HEK293T (cell line): ENCODE results near the gene CRIM1.

Experiments used
- ARNT ChIP-seq: fragments of 450-650 bp; IDR thresholded peaks from 2 replicates; pipeline ENCODE4 v1.6.1; 2017; ENCODE audit warnings: mild to moderate bottlenecking
- BHLHE40 ChIP-seq: fragments of 450-650 bp; IDR thresholded peaks from 2 replicates; pipeline ENCODE4 v1.6.1; 2016; ENCODE audit warnings: mild to moderate bottlenecking, moderate library complexity, borderline replicate concordance
- CTBP1 ChIP-seq: fragments of 450-650 bp; IDR thresholded peaks from 2 replicates; pipeline ENCODE4 v1.6.1; 2016; ENCODE audit warnings: borderline replicate concordance
- FOXA1 ChIP-seq: fragments of 450-650 bp; IDR thresholded peaks from 2 replicates; pipeline ENCODE4 v1.6.1; 2016; ENCODE audit warnings: mild to moderate bottlenecking
- FOXK2 ChIP-seq: fragments of 450-650 bp; IDR thresholded peaks from 2 replicates; pipeline ENCODE4 v1.6.1; 2016; ENCODE audit warnings: mild to moderate bottlenecking
- NFRKB ChIP-seq: fragments of 450-650 bp; IDR thresholded peaks from 2 replicates; pipeline ENCODE4 v1.6.1; 2016; ENCODE audit warnings: mild to moderate bottlenecking, moderate library complexity
- SP1 ChIP-seq: fragments of 450-650 bp; IDR thresholded peaks from 2 replicates; pipeline ENCODE4 v1.6.1; 2017
- ZNF384 ChIP-seq: fragments of 450-650 bp; IDR thresholded peaks from 2 replicates; pipeline ENCODE4 v1.6.1; 2016

- TF ChIP-seq CTBP1: no peak
- no peak for TF ChIP-seq ZNF384
- no peak for TF ChIP-seq ARNT
- no peak for TF ChIP-seq FOXA1
- no peak for TF ChIP-seq SP1
- TF ChIP-seq BHLHE40: no peak
- TF ChIP-seq NFRKB: no peak
- TF ChIP-seq FOXK2: no peak
Observed at GRCh38 chr2:36351291-36351690, 4.3 kb upstream of the CRIM1 start.
